SIG-M5 treated with dmso at 0.1 percent for 504 hours (cell line): ENCODE results near the gene KIAA1549.
A peak's percentile ranks its signal among the peaks of the same experiment; 100 is the strongest.
"Not testable (repeated sequence)": the region's sequence is repeated elsewhere in the genome, so short reads cannot be mapped to it uniquely, and the experiment has no call there.

ENCODE experiments used
- DNase-seq: peaks from one replicate; lab custom pipeline; 2025; ENCODE audit not compliant: unreplicated experiment; lab: John Stamatoyannopoulos, UW

Gene KIAA1549

DNA sequence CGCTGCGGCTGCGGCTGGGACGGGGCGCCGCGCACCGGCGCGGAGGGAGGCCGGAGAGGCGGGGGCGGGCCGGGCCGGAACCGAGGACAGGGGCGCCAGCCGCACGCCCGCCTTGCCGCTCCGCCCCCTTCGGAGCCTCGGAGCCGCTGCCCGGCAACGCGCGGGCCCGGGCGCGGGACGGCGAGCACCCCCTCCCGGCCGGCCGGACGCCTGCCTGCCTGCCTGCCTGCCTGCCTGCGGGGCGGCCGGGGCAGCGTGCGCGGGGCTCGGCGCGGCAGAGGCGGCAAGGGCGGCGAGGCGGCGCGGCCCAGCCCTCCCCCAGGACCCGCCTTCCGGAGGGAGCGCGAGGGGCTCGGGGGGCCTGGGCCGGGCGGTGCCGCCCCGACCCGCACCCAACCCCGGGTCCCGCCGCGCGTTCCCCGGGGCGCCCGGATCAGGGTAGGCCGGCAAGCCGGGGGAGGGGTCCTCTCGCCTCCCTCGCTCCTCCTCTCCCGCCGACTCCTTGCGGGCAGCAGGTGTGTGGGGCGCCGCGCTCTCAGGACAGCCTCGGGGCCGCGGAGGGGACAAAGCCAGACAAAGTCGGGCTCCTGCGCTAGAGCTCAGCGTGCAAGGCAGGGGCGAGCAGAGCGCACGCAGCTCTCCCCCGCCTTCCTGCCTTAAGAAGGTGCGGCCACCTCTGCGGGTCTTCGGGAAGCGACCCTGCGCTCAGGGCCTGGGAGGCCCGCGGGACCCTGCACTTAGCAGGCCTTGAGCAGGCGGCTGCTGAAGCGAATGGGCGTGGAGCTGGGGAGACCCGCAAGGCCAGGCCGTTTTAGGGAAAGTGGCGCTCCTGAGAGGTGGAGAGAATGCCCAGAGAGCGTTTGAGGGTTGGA is at the start of gene KIAA1549:
Gene KIAA1549, minus strand, starts transcription at position 58 of the 872 bp plus-strand sequence. CDS start 120 bp downstream, outside the sequence.
- DNase-seq, result peak; percentile 45

DNA sequence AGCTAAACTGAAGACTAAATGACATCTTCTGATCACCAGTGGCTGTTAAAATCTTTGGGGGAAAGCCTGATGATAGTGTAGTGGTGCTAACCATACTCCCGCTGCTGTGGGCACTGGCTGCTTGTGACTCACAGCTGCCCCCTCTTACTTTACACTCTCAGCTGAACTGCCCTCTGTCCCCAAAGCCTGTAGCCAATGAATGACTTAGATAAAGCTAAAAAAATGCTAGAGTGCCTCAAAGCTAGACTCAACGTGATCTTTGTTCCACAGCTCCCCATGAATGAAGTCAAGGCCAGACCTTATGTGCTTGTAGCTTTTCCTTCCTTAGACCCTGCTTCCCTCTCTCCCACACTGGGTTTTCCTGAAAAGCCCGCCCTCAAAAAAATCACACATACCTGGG is 48.2 kb upstream of the KIAA1549 start:
- DNase-seq, result no peak

- no peak for DNase-seq
Measured at GRCh38 chr7:139026551-139026950, 45.4 kb upstream of the KIAA1549 start.

- DNase-seq, result not testable (repeated sequence)
Measured at GRCh38 chr7:139025861-139026260, 44.7 kb upstream of the KIAA1549 start.

DNA sequence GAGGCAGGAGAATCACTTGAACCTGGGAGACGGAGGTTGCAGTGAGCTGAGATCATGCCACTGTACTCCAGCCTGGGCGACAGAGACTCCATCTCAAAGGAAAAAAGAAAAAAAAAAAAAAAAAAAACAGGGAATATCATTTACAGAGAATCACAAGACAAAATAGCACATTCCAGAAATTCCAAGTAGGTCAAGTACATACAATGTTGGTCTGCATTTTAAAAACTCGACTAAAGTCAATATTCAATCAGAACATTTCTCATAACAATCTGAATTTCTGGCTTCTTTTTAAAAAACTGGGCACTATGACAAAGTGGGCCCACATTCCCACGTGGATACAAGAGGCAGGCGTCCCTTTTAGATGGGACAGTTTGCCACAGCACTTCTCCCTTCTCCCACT is 41.9 kb upstream of the KIAA1549 start:
- no peak for DNase-seq

DNA sequence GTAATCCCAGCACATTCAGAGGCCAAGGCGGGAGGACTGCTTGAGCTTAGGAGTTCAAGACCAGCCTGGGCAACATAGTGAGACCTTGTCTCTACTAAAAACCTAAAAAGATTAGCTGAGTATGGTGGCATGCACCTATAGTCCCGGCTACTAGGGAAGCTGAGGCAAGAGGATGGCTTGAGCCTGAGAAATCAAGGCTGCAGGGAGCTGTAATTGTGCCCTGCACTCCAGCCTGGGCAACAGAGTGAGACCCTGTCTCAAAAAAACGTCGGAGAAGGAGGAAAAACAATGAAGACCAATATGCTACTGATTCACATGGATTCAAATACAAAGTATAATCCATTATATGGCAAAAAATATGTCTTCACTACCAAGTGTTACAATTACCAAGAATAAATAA is 41.1 kb upstream of the KIAA1549 start:
- DNase-seq, result no peak

DNA sequence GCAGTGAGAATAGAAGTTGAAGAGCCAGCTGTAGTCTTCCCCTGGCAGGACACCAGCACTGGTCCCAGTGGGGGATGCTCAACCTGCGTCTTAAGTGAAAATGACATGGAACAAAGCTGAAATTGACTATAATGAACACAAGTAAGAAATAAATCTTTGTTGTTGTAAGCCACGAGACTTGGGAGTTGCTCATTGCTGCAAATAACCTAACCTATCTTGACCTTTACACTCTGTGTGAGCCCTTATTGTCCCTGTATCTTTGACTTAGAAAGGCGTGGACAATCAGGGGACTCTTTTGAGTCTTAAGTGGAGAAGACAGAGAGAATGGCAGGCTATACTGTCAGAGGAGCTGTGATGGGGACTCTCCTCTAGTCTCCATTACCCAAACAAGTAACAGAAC is 37.7 kb upstream of the KIAA1549 start:
- DNase-seq, result no peak

- peak; percentile 68 for DNase-seq
Measured at GRCh38 chr7:139016931-139017511, 35.8 kb upstream of the KIAA1549 start.

- no peak for DNase-seq
Measured at GRCh38 chr7:139011373-139011772, 30.2 kb upstream of the KIAA1549 start.

- no peak for DNase-seq
Measured at GRCh38 chr7:139004321-139005090, 23.3 kb upstream of the KIAA1549 start.

DNA sequence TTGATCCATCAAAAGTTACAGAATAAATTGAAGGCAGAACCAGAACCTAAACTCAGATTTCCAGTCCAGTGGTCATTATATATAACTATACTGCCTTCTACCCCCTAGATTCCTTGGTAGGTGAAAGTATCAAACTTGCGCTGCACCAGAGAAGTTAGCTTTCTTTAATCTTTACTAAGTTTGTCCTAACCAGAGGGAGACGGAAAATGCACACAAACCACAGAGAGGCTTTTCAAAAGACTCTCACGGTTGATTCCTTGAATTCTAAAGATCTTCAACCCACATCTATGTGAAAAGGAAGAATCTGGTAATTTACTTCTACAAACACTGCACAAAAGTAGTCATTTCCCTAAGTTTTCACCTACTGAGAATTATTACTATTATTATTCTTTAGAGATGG is 18.2 kb upstream of the KIAA1549 start:
- no peak for DNase-seq

- DNase-seq, result no peak
Measured at GRCh38 chr7:138992052-138992531, 10.9 kb upstream of the KIAA1549 start.

DNA sequence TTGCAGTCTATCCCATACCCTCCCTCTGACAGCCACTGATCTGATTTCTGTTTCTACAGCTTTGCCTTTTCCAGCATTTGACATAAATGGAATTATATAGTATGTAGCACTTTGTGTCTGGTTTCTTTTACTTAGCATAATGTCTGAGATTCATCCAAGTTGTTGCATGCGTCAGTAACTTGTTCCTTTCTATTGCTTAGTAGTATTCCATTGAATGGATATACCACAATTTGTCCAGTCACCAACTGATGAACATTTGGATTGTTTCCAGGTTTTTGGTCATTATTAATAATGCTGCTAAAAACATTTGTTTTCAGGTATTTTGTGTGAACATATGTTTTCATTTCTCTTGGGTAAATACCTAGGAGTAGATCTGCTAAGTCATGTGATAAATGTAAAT is 6.5 kb upstream of the KIAA1549 start:
- DNase-seq, result no peak

GRCh38 chr7:138982204-138982623 is 1.0 kb upstream of the KIAA1549 start:
- DNase-seq, result no peak

- DNase-seq, result no peak
Measured at GRCh38 chr7:138980563-138981291, 462 bp downstream of the KIAA1549 start.

- no peak for DNase-seq
Measured at GRCh38 chr7:138979988-138980562, 1.1 kb downstream of the KIAA1549 start.

GRCh38 chr7:138979226-138979979 is 1.8 kb downstream of the KIAA1549 start:
- peak; percentile 28 for DNase-seq

DNA sequence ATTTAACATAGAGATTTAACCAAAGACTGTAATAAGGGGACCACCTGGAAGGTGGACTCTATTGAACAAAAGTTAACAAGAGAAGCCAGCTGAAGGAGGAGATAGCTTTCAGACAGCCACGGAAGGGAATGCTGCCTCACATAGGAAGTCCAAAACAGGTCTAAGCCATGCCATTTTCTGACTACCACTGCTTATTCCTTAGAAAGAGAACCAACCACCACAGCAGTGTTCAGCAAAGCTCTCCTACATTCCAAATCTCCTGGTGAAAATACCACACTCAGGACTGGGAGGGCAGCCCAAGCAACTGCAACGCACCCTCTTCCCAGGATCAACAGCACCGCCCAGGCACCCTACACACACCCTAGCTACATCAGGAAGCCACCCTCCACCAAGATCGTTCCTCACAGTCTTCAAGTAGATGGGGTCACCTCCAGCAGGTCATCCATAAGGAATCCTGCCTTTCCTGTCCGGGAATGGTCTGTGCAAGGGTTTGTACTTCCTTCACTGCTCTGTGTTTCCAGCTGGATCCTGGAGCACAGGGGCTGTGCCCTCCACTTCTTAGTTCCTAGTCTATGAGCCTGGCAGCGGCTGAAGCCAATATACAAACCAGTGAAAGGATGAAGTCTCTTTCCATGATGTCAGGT is 2.5 kb downstream of the KIAA1549 start:
- DNase-seq, result no peak

GRCh38 chr7:138976161-138976560 is 5.0 kb downstream of the KIAA1549 start:
- not testable (repeated sequence) for DNase-seq
